Lung (tissue), 12 donors: ENCODE data around the gene LACTBL1. TPM values are rescaled to one million over a fixed set of nuclear protein-coding genes. Genes with fewer than 3 reads are reported as not detected.
"Not testable (repeated sequence)": the region's sequence is repeated elsewhere in the genome, so short reads cannot be mapped to it uniquely, and the experiment has no call there.

Source experiments
- ATAC-seq: fragments of 200-7000 bp; cut with Tn5 transposase; one replicate; pipeline ENCODE4 v1.9.1; 2020; ENCODE audit warnings: moderate number of reproducible peaks; ENCODE audit not compliant: insufficient read depth, low FRiP score
- DNase-seq, 3 donors: peaks; one replicate each; pipeline ENCODE4 v3.0.0-alpha.2; 2013 to 2017
- H3K27ac ChIP-seq, 2 donors: one replicate each; pipeline ENCODE4 v1.5.1; 2013; ENCODE audit warnings: mild to moderate bottlenecking in 2 of 2, moderate library complexity in 2 of 2, control low read depth in 1 of 2, inconsistent platforms in 1 of 2, low read depth in 1 of 2, low read length in 1 of 2
- H3K27me3 ChIP-seq, 3 donors: one replicate each; pipeline ENCODE4 v1.5.1; 2013; ENCODE audit warnings: low read length in 2 of 3; ENCODE audit not compliant: control insufficient read depth in 3 of 3, insufficient read depth in 3 of 3
- H3K36me3 ChIP-seq, 4 donors: one replicate each; pipeline ENCODE4 v1.5.1; 2013; ENCODE audit warnings: low read length in 4 of 4, mild to moderate bottlenecking in 1 of 4, moderate library complexity in 1 of 4; ENCODE audit not compliant: control insufficient read depth in 4 of 4, insufficient read depth in 4 of 4
- H3K4me1 ChIP-seq, 5 donors: one replicate each; pipeline ENCODE4 v1.5.1; 2013; ENCODE audit warnings: low read length in 5 of 5, mild to moderate bottlenecking in 2 of 5, moderate library complexity in 1 of 5; ENCODE audit not compliant: control insufficient read depth in 5 of 5, insufficient read depth in 5 of 5
- H3K4me3 ChIP-seq: one replicate; pipeline ENCODE4 v1.5.1; 2013; ENCODE audit warnings: mild to moderate bottlenecking, control low read depth, moderate library complexity
- H3K9ac ChIP-seq, 2 donors: one replicate each; pipeline ENCODE4 v1.5.1; 2013; ENCODE audit warnings: low read length in 2 of 2, control low read depth in 1 of 2; ENCODE audit not compliant: insufficient read depth in 1 of 2
- H3K9me3 ChIP-seq, 4 donors: one replicate each; pipeline ENCODE4 v1.5.1; 2013; ENCODE audit warnings: low read length in 3 of 4, mild to moderate bottlenecking in 1 of 4, moderate library complexity in 1 of 4; ENCODE audit not compliant: control insufficient read depth in 4 of 4, insufficient read depth in 3 of 4
- CTCF ChIP-seq: IDR thresholded peaks from 2 replicates; pipeline ENCODE4 v1.5.1; 2012; ENCODE audit warnings: mild to moderate bottlenecking; ENCODE audit errors: control extremely low read depth, extremely low read depth
- WGBS, 2 donors: extraction: QIAGEN DNeasy Blood & Tissue Kit; methylation state at CpG; one replicate each; pipeline ENCODE4 v1.1.7; 2013; 5-methylcytosine and 5-hydroxymethylcytosine counted together
- polyA plus RNA-seq, 2 donors: library from polyadenylated mRNA; stranded (reverse); fragments of 200-250 nt; gene quantifications; one replicate each; pipeline ENCODE4 v1.2.1, GENCODE V29; 2013
- total RNA-seq, 2 donors: library from RNA; depleted of rRNA in 1 of 2; stranded (reverse); fragments of >200 nt in 1 of 2; gene quantifications; one replicate each; pipeline ENCODE4 v1.2.1, GENCODE V29; 2014 to 2021
- donor health status: control.
- donor health status: control.
- donor health status: Bipolar disorder and iron deficiency.
- donor health status: healthy.
- donor health status: DM: yes; HTN: yes; CAD: no.

Gene LACTBL1
- total and polyA plus RNA-seq, 4 donors, result not detected

DNA sequence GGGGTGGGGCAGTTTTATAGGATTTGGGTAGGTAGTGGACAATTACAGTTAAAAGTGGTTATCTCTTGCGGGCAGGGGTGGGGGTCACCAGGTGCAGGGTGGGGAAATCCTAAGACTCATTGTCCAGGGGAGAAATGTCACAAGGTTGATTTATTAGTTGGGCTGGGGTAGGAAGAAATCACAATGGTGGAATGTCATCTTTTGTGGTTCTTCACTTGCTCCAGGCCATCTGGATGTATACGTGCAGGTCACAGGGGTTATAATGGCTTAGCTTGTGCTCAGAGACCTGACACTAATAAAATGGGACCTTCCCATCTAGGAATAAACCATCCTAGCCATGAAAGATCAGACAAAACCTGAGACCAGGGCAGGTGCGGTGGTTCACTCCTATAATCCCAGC is 31.4 kb upstream of the LACTBL1 start:
- WGBS, 2 donors, result 88 to 89% methylated on average over 3 of the region's 3 CpGs
- Histone ChIP-seq H3K27ac (no peak overlapping the region), H3K9ac (no peak overlapping the region), H3K36me3 (no peaks in the 10 kb centered on the region), H3K27me3 (no peaks in the 10 kb centered on the region), H3K4me3 (no peak overlapping the region), H3K4me1 (no peaks in the 10 kb centered on the region), H3K9me3 (no peaks in the 10 kb centered on the region)
- no peak for TF ChIP-seq CTCF
- ATAC-seq (no peak), DNase-seq (no peak)

- not testable (repeated sequence) for H3K27ac ChIP-seq, H3K27me3 ChIP-seq, H3K36me3 ChIP-seq, H3K4me3 ChIP-seq, H3K4me1 ChIP-seq, ATAC-seq, DNase-seq, H3K9ac ChIP-seq, H3K9me3 ChIP-seq
- WGBS, 2 donors, result 92% methylated on average over 7 of the region's 7 CpGs
These were observed 29.6 kb upstream of the LACTBL1 start for GRCh38 chr1:23002218-23002617.

DNA sequence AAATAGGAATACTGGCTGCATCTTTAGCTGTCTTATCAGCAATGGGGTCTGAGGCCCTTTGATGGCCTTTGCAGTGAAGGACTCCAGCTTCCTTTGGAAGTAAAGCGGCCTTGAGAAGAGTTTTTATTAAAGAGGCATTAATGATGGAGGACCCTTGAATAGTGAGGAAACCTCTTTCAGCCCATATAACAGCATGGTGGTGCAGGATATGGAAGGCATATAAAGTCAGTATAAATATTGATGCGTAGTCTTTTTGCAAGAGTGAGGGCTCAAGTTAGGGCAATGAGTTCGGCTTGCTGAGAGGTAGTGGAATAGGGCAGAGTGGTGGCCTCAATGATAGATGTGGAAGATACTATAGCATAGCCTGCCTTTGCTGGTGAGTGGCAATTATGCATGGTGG is 27.5 kb upstream of the LACTBL1 start:
- H3K4me1 ChIP-seq, H3K4me3 ChIP-seq, H3K9ac ChIP-seq, DNase-seq, H3K36me3 ChIP-seq, ATAC-seq, H3K9me3 ChIP-seq, H3K27ac ChIP-seq, H3K27me3 ChIP-seq: not testable (repeated sequence)
- WGBS, 2 donors, result 96% methylated on average over 3 of the region's 3 CpGs

DNA sequence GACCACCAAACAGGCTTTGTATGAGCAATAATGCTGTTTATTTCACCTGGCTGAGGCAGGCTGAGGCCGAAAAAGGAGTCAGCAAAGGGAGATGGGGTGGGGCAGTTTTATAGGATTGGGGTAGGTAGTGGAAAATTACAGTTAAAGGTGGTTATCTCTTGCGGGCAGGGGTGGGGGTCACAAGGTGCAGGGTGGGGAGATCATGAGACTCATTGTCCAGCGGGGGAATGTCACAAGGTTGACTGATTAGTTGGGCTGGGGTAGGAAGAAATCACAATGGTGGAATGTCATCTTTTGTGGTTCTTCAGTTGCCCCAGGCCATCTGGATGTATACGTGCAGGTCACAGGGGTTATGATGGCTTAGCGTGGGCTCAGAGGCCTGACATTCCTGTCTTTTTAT is 24.9 kb upstream of the LACTBL1 start:
- H3K27ac ChIP-seq, H3K27me3 ChIP-seq, H3K9ac ChIP-seq, H3K36me3 ChIP-seq, H3K4me1 ChIP-seq, H3K4me3 ChIP-seq, ATAC-seq, DNase-seq, H3K9me3 ChIP-seq: not testable (repeated sequence)
- WGBS, 2 donors, result 92% methylated on average over 5 of the region's 5 CpGs

GRCh38 chr1:22995774-22996173 is 23.1 kb upstream of the LACTBL1 start:
- Histone ChIP-seq H3K27ac (no peak overlapping the region), H3K4me3 (no peak overlapping the region), H3K9ac (no peak overlapping the region), H3K9me3 (peaks cover 0 to 4% (median 0%) of the 10 kb centered on the region in 4 donors), H3K27me3 (no peaks in the 10 kb centered on the region), H3K4me1 (no peaks in the 10 kb centered on the region), H3K36me3 (no peaks in the 10 kb centered on the region)
- DNase-seq, result no peak
- TF ChIP-seq CTCF, result no peak
- no peak for ATAC-seq

DNA sequence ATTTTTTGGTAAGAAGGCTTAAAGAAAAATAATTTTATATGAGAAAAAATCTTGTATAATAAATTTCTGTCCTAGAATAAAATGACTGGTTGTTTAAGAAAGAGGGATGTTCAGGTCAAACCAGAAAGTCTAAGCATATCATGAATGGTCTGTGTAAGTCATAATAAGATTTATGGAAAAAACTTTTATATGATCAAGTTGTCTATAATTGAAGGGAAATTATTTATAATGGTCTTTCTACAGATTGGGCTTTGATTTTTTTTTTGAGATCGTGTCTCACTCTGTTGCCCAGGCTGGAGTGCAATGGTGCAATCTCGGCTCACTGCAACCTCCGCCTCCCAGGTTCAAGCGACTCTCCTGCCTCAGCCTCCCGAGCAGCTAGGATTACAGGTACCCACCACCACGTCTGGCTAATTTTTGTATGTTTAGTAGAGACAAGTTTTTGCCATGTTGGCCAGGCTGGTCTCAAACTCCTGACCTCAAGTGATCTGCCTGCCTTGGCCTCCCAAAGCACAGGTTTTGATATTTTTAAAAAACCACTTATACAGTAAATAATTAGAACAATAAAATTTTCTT is 20.6 kb upstream of the LACTBL1 start:
- H3K9ac ChIP-seq, ATAC-seq, H3K4me3 ChIP-seq, H3K36me3 ChIP-seq, H3K27me3 ChIP-seq, H3K9me3 ChIP-seq, H3K4me1 ChIP-seq, DNase-seq, H3K27ac ChIP-seq: not testable (repeated sequence)
- 85 to 87% methylated on average over 6 of the region's 6 CpGs for WGBS, 2 donors

GRCh38 chr1:22992384-22992783 is 19.7 kb upstream of the LACTBL1 start:
- H3K4me1 ChIP-seq, H3K27ac ChIP-seq, H3K27me3 ChIP-seq, H3K9ac ChIP-seq, H3K4me3 ChIP-seq, DNase-seq, H3K36me3 ChIP-seq, H3K9me3 ChIP-seq, ATAC-seq: not testable (repeated sequence)
- 78 to 93% methylated on average over 3 of the region's 3 CpGs for WGBS, 2 donors
